SK-N-DZ (cell line): Measurements from ENCODE around the gene NAV2.

Source experiments
- DNase-seq: peaks from one replicate; pipeline ENCODE4 v3.0.0-alpha.2; 2015; ENCODE audit warnings: low spot score

Gene NAV2

GRCh38 chr11:19740586-19740985 lies 27.9 kb downstream of the NAV2 start:
- DNase-seq: no peak

- DNase-seq: peak; percentile 84
Observed at GRCh38 chr11:19742588-19743292, 30.1 kb downstream of the NAV2 start.

- no peak for DNase-seq
Observed at GRCh38 chr11:19743622-19744021, 31.0 kb downstream of the NAV2 start.

DNA sequence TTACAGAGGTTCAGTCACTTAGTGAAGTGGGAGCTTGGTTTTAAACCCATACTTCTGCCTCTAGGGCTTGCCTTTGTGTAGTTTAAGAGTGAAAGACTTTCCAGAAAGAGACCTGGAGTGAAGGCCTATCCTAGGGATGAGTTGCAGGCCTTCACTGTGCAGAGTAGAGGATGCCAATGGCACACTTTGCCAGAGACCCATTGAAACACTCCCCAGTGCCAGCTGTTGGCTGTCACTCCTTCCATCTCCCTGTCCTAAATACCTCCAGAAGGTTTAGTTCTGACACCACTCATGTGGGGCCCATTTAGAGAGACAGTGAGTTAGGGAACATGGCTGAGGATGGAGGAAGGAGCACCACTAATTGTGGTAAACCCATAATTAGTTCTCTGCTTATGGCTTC lies 31.5 kb downstream of the NAV2 start:
- DNase-seq: no peak

DNA sequence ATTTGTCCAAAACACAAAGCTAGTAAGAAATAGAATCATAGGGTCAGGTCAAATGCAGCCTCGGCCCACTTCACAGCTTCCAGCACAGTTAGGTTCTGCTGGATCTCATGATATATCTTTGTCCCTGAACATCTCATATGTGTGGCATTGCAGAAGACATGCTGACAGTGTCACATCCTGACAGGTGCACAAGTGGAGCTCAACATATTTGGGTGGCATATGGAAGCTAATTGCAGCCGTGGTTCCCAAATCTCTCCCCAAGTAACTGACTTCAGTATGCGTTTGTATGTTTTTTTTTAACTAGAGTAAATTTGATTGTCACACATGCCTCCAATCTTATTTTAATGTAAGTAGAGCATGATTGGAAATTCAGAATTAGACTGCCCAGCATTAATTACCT lies 33.4 kb downstream of the NAV2 start:
- no peak for DNase-seq

DNA sequence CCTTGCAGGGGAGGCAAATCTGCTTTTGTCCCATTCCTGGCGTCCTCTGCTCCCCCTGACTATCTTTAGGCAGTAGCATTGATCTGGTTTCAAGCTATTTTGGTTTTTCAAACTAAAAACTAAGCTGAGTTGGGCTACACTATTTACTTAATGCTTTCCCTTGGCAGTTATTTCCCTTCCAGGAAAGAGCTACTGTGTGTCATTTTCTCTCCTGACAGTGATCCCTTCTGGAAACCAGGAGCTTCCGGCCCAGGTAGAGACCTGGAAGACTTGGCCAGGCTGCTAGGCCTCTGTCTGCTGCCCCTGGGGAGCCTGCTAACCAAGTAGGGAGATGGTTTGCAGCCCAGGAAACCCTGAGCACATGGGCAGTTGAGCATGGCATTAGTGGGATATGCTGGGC lies 35.0 kb downstream of the NAV2 start:
- DNase-seq: no peak

- DNase-seq: no peak
Observed at GRCh38 chr11:19751055-19751454, 38.4 kb downstream of the NAV2 start.

DNA sequence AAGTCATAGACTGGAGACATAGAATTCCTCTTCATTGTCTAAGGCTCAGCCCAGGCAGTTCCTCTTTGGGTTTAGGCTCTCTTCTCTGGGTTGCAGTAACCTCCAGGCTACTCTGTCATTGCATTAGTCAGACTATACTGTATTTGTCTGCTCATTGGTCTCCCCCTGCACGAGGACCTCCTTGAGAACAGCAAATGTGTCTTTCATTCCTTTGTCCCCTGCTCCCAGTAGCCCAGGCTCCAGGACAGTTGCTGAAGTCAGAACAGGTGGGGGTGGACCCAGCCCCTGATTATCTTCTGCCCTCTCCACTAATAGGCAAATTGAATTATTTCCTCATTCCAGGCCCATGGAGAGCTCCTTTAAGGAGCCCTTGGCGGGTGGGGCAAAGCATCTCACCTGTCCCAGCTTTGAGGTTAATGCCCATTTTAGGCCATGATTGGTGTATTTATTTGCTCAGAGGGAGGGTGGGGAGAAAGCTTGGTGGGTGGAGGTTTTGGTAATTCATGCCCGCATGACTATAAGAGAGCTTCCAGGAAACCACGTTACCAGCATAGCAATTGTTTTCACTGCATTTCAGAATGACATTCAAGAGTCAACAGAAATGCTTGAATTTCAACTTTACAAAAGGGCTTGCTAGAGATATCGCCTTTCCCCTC lies 40.9 kb downstream of the NAV2 start:
- DNase-seq: no peak

DNA sequence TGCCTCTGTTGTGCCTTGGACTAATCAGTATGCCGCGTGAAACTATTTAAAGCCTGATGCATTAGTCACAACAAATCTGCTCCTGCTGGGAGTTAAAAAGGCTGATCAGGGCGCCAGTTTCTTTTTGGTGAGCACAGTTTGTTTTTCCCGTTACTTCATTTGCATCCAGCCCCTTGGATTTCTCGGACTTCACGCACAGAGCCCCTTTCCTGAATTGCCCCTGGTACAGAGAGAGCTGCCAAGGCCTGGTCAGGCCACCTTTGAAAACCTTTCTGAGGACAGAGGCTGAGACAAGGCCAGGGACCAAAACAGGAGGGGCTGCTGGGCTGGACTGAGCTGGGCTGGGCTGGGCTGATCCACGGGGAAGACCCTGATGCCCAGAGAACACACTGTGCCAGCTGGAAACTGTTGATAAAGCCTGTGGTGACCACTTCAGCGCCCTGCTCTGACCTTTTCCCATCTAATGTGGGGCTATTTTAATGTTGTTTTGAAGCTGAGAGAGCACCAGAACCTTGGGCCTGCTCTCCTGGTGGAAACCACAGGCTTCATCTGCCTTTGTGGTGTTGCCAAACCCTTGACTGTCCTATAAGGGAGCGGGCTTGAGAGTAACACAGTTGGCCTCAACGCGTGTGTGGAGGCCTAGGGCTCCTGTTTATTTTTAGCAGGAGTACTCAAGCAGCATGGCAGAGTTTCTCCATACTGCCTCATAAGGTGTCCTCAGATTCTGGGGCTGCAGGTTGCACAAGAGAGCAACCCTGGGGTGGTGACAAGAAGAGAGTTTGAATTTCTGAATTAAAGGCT lies 44.2 kb downstream of the NAV2 start:
- no peak for DNase-seq

DNA sequence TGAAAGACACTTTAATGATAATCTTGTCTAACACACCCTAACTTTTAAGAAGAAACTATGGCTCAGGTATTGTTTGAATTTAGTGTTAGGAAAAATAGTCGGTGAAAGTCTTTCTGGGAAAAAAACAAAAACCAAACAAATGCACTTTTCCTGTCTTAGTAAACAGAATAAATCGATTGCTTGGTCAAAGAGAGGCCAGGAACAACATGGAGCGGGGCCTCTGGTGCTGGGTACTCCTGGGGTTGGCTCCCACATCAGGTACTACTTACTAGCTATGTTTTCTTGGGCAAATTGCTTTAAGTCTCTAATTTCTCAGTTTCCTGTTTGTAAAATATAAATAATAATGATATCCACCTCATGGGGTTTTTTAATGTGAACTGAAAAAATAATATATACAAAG lies 46.8 kb downstream of the NAV2 start:
- DNase-seq: no peak

- no peak for DNase-seq
Observed at GRCh38 chr11:19762266-19762665, 49.6 kb downstream of the NAV2 start.

GRCh38 chr11:19763330-19763729 lies 50.7 kb downstream of the NAV2 start:
- DNase-seq: no peak

GRCh38 chr11:19766206-19766605 lies 53.6 kb downstream of the NAV2 start:
- no peak for DNase-seq

- no peak for DNase-seq
Observed at GRCh38 chr11:19766810-19767209, 54.2 kb downstream of the NAV2 start.

DNA sequence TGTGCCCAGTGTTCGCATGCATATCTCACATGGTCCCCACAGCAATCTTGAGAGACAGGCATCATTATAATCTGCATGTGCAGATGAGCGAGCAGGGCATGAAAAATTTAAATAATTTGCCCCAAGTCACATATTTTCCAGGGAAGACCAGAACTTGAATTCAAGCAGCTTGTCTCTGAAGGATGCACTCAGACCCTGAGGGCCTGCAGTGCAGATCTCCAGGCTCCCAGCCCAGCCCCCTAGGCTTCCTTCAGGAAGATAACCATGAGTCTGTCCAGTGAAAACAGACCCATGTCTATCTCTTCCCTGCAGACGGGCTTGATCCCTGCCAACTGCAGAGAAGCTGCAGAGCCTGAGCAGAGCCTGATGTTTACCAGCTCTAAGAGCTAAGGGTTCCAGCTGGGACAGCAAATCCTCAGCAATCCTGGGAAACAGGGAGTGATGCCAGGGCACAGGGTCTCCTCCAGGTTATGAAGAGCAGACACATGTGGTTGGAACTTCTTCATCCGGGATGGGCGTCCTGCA lies 55.1 kb downstream of the NAV2 start:
- no peak for DNase-seq

GRCh38 chr11:19768197-19768596 lies 55.6 kb downstream of the NAV2 start:
- no peak for DNase-seq

DNA sequence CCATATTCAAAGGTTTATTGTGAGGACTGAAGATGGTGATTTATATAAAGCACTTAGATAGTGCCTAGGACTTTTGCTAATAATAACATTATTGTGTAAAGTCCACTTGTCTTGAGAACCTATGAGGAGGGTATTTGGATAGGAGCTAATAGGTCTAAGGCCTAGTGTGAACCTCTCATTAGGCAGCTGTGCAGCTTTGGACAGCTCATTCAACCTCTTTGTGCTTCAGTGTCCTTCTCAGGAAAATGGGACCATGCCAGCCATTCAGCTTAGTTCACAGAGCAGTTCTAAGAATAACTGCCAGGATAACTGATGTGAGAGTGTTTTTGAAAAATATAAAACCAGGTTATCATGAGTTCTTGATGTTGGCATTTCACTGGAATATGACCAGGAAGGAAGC lies 56.2 kb downstream of the NAV2 start:
- no peak for DNase-seq

- no peak for DNase-seq
Observed at GRCh38 chr11:19769820-19770219, 57.2 kb downstream of the NAV2 start.

- DNase-seq: no peak
Observed at GRCh38 chr11:19770277-19770676, 57.6 kb downstream of the NAV2 start.

GRCh38 chr11:19771463-19771862 lies 58.8 kb downstream of the NAV2 start:
- DNase-seq: no peak

DNA sequence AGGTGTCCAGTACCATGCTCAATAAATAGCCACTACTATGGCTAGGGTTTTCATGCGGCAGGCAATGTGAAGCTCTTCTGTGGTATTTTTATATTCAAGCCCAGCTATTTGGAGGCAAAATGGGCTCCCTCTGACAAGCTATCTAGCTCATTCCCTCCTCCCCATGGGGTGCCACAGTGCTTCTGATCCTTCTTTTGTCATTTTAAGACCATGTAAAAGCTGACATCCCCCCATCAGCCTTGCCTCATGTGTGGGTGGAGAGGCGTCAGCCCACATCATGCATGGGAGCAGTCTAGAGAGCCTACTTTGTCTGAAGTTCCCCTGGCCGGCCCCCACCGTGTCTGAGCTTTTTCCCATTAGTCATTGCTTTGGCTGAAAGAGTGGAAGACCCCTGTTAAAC lies 59.8 kb downstream of the NAV2 start:
- DNase-seq: no peak

DNA sequence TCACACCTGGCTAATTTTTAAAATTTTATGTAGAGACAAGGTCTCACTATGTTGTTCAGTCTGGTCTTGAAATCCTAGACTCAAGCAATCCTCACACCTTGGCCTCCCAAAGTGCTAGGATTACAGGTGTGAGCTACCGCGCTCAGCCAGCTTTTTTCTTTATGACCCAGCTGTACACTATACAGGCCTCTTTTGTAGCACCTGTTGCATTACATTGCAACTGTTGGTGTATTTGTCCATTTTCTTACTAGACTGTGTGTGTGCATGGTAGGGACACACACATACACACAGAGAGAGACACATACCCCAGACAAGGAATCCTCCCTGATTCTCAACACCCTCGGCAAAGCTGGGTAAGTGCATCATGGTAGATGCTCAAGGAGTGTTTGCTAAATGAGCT lies 61.7 kb downstream of the NAV2 start:
- no peak for DNase-seq
